Cerebellar nuclear complex (tissue), 1 donor: Measurements from ENCODE around the gene HSD17B3.
"Not testable (repeated sequence)": the region's sequence is repeated elsewhere in the genome, so short reads cannot be mapped to it uniquely, and the experiment has no call there.

Source experiments
- DNase-seq, 2 experiments: peaks; one replicate each; lab custom pipeline; 2025; lab: John Stamatoyannopoulos, UW

The HSD17B3 gene

GRCh38 chr9:96302021-96302420, at the start of gene HSD17B3:
Gene HSD17B3 (minus strand): TSS chr9:96302176. CDS start chr9:96302104, 72 bp downstream.
- no peak for DNase-seq

GRCh38 chr9:96350866-96351265, 48.9 kb upstream of the HSD17B3 start:
- DNase-seq = no peak

- no peak for DNase-seq
Observed at GRCh38 chr9:96348261-96348660, 46.3 kb upstream of the HSD17B3 start.

- DNase-seq = no peak
Observed at GRCh38 chr9:96345551-96345950, 43.6 kb upstream of the HSD17B3 start.

GRCh38 chr9:96344458-96345180, 42.6 kb upstream of the HSD17B3 start:
- no peak for DNase-seq

GRCh38 chr9:96343515-96344360, 41.8 kb upstream of the HSD17B3 start:
- no peak for DNase-seq

- DNase-seq = no peak
Observed at GRCh38 chr9:96342571-96343245, 40.7 kb upstream of the HSD17B3 start.

- no peak for DNase-seq
Observed at GRCh38 chr9:96340707-96341106, 38.7 kb upstream of the HSD17B3 start.

GRCh38 chr9:96338299-96338698, 36.3 kb upstream of the HSD17B3 start:
- no peak for DNase-seq

GRCh38 chr9:96333958-96334357, 32.0 kb upstream of the HSD17B3 start:
- no peak for DNase-seq

- DNase-seq = no peak
Observed at GRCh38 chr9:96331236-96331947, 29.4 kb upstream of the HSD17B3 start.

- DNase-seq = no peak
Observed at GRCh38 chr9:96327694-96328352, 25.8 kb upstream of the HSD17B3 start.

- no peak for DNase-seq
Observed at GRCh38 chr9:96323169-96323568, 21.2 kb upstream of the HSD17B3 start.

GRCh38 chr9:96322736-96323135, 20.8 kb upstream of the HSD17B3 start:
- DNase-seq = not testable (repeated sequence)

- DNase-seq = not testable (repeated sequence)
Observed at GRCh38 chr9:96322210-96322609, 20.2 kb upstream of the HSD17B3 start.

- no peak for DNase-seq
Observed at GRCh38 chr9:96321515-96321914, 19.5 kb upstream of the HSD17B3 start.

GRCh38 chr9:96320749-96321280, 18.8 kb upstream of the HSD17B3 start:
- no peak for DNase-seq

- DNase-seq = no peak
Observed at GRCh38 chr9:96318921-96319565, 17.1 kb upstream of the HSD17B3 start.

- DNase-seq = no peak
Observed at GRCh38 chr9:96317335-96317980, 15.5 kb upstream of the HSD17B3 start.

- no peak for DNase-seq
Observed at GRCh38 chr9:96309850-96310249, 7.9 kb upstream of the HSD17B3 start.
